Common myeloid progenitor, CD34-positive (primary cell): Measurements from ENCODE around the gene NOS1AP.

Experiments
- CTCF ChIA-PET: fragments of 350-600 bp; sonication (Branson Sonifier 250); formaldehyde crosslinking; loops from one replicate; lab custom pipeline; 2021; ENCODE audit warnings: antibody characterized with exemption; lab: Charles Lee
- POLR2A ChIA-PET: fragments of 350-600 bp; sonication (Branson Sonifier 250); formaldehyde crosslinking; loops from one replicate; lab custom pipeline; 2021; ENCODE audit warnings: antibody characterized with exemption; lab: Charles Lee
- DNase-seq, 3 donors: peaks; one replicate each; pipeline versions ENCODE4 v3.0.0 to v3.0.0-alpha.2; 2013
- H3K27ac ChIP-seq, 2 experiments: 1 replicate in 1 of 2; 2 replicates in 1 of 2; pipeline ENCODE4 v1.7.0; 2013; ENCODE audit warnings: inconsistent platforms in 2 of 2, low read length in 2 of 2, mild to moderate bottlenecking in 2 of 2, low read depth in 1 of 2, moderate library complexity in 1 of 2; ENCODE audit not compliant: severe bottlenecking in 2 of 2, insufficient read depth in 1 of 2, poor library complexity in 1 of 2
- H3K27me3 ChIP-seq, 5 experiments: replicated peaks in 2 of 5; 1 replicate in 3 of 5; 2 replicates in 2 of 5; pipeline versions ENCODE4 v1.6.1 to v1.7.0; 2013; ENCODE audit warnings: low read length in 4 of 5, mild to moderate bottlenecking in 2 of 5, moderate library complexity in 2 of 5, inconsistent platforms in 1 of 5; ENCODE audit not compliant: insufficient read depth in 5 of 5, control insufficient read depth in 4 of 5
- H3K36me3 ChIP-seq, 4 experiments: 1 replicate in 2 of 4; 2 replicates in 2 of 4; pipeline versions ENCODE4 v1.6.1 to v1.7.0; 2013; ENCODE audit warnings: low read length in 3 of 4, control low read depth in 1 of 4, mild to moderate bottlenecking in 1 of 4; ENCODE audit not compliant: control insufficient read depth in 4 of 4, insufficient read depth in 4 of 4
- H3K4me1 ChIP-seq, 4 experiments: 1 replicate in 3 of 4; 2 replicates in 1 of 4; pipeline versions ENCODE4 v1.6.1 to v1.7.1; 2013; ENCODE audit warnings: low read length in 3 of 4, mild to moderate bottlenecking in 3 of 4, control low read depth in 1 of 4, inconsistent platforms in 1 of 4, moderate library complexity in 1 of 4; ENCODE audit not compliant: control insufficient read depth in 4 of 4, insufficient read depth in 4 of 4; ENCODE audit errors: control extremely low read depth in 1 of 4
- H3K4me3 ChIP-seq, 7 experiments: 1 replicate in 4 of 7; 2 replicates in 3 of 7; pipeline versions ENCODE4 v1.5.1 to v1.7.0; 2013; ENCODE audit warnings: mild to moderate bottlenecking in 7 of 7, low read length in 6 of 7, moderate library complexity in 6 of 7, inconsistent platforms in 2 of 7, low read depth in 2 of 7, control low read depth in 1 of 7; ENCODE audit not compliant: insufficient read depth in 4 of 7, control insufficient read depth in 1 of 7; ENCODE audit errors: extremely low read depth in 1 of 7
- H3K9me3 ChIP-seq, 5 experiments: 1 replicate in 4 of 5; 2 replicates in 1 of 5; pipeline versions ENCODE4 v1.6.1 to v1.7.1; 2013; ENCODE audit warnings: low read length in 4 of 5, mild to moderate bottlenecking in 2 of 5, inconsistent platforms in 1 of 5, low read depth in 1 of 5, moderate library complexity in 1 of 5; ENCODE audit not compliant: control insufficient read depth in 4 of 5, insufficient read depth in 2 of 5; ENCODE audit errors: control extremely low read depth in 1 of 5
- WGBS: methylation state at CpG from one replicate; pipeline ENCODE4 v1.1.5; 2013; ENCODE audit not compliant: insufficient coverage; 5-methylcytosine and 5-hydroxymethylcytosine counted together

The NOS1AP gene

GRCh38 chr1:162145280-162145965 lies 75.9 kb downstream of the NOS1AP start:
- ChIA-PET CTCF (no interaction called here), POLR2A (no interaction called here)
- no peak for DNase-seq
- WGBS, result 90% methylated on average over 8 of the region's 11 CpGs
- Histone ChIP-seq H3K27me3 (no peaks in the 10 kb centered on the region), H3K36me3 (no peaks in the 10 kb centered on the region), H3K27ac (no peak overlapping the region), H3K4me1 (peaks cover 0 to 2% (median 0%) of the 10 kb centered on the region in 4 experiments), H3K9me3 (no peaks in the 10 kb centered on the region), H3K4me3 (no peak overlapping the region)

GRCh38 chr1:162145966-162146696 lies 76.6 kb downstream of the NOS1AP start:
- POLR2A ChIA-PET, result no interaction called here
- no peaks in the 10 kb centered on the region for H3K9me3 ChIP-seq
- WGBS, result 91% methylated on average over 5 of the region's 5 CpGs

GRCh38 chr1:162147760-162148159 lies 78.3 kb downstream of the NOS1AP start:
- CTCF ChIA-PET, result no interaction called here
- Histone ChIP-seq H3K36me3 (no peaks in the 10 kb centered on the region), H3K27ac (no peak overlapping the region), H3K4me1 (peaks cover 0 to 6% (median 1%) of the 10 kb centered on the region in 4 experiments), H3K4me3 (no peak overlapping the region), H3K9me3 (no peaks in the 10 kb centered on the region), H3K27me3 (no peaks in the 10 kb centered on the region)
- POLR2A ChIA-PET, result no interaction called here
- no peak for DNase-seq
- 100% methylated on average over 1 of the region's 1 CpG for WGBS

More at GRCh38 chr1:162145966-162146696, 76.6 kb downstream of the NOS1AP start:
- Histone ChIP-seq H3K4me1 (peaks cover 0 to 2% (median 0%) of the 10 kb centered on the region in 4 experiments), H3K27me3 (no peaks in the 10 kb centered on the region), H3K36me3 (no peaks in the 10 kb centered on the region), H3K4me3 (no peak overlapping the region), H3K27ac (no peak overlapping the region)
- CTCF ChIA-PET, result no interaction called here
- no peak for DNase-seq

GRCh38 chr1:162150112-162150511 lies 80.6 kb downstream of the NOS1AP start:
- no peaks in the 10 kb centered on the region for H3K9me3 ChIP-seq
- ChIA-PET POLR2A (no interaction called here), CTCF (no interaction called here)
- no peaks in the 10 kb centered on the region for H3K36me3 ChIP-seq
- DNase-seq, result no peak
- no peaks in the 10 kb centered on the region for H3K27me3 ChIP-seq
- H3K27ac ChIP-seq, result no peak overlapping the region
- H3K4me3 ChIP-seq, result no peak overlapping the region
- H3K4me1 ChIP-seq, result peaks cover 0 to 6% (median 1%) of the 10 kb centered on the region in 4 experiments

GRCh38 chr1:162151900-162152829 lies 82.7 kb downstream of the NOS1AP start:
- Histone ChIP-seq H3K4me1 (peaks cover 0 to 6% (median 1%) of the 10 kb centered on the region in 4 experiments), H3K9me3 (no peaks in the 10 kb centered on the region), H3K27me3 (no peaks in the 10 kb centered on the region), H3K4me3 (no peak overlapping the region), H3K36me3 (no peaks in the 10 kb centered on the region), H3K27ac (no peak overlapping the region)
- WGBS, result 49% methylated on average over 9 of the region's 9 CpGs
- ChIA-PET CTCF (interaction anchor here (0.5 kb wide), 1 partner anchor 71 kb away, joined by 3 read pairs; no protein-coding TSS in a partner anchor), POLR2A (no interaction called here)
- peak; percentile 23 to 79 (median 76) for DNase-seq

GRCh38 chr1:162153374-162153773 lies 83.9 kb downstream of the NOS1AP start:
- H3K27me3 ChIP-seq, result no peaks in the 10 kb centered on the region
- no peak overlapping the region for H3K4me3 ChIP-seq
- ChIA-PET CTCF (interaction anchor here (1.0 kb wide), 1 partner anchor 67 kb away, joined by 3 read pairs; no protein-coding TSS in a partner anchor), POLR2A (no interaction called here)
- peaks cover 0 to 6% (median 1%) of the 10 kb centered on the region in 4 experiments for H3K4me1 ChIP-seq
- H3K36me3 ChIP-seq, result no peaks in the 10 kb centered on the region
- H3K9me3 ChIP-seq, result no peaks in the 10 kb centered on the region
- no peak for DNase-seq
- no peak overlapping the region for H3K27ac ChIP-seq
